ENCODE data around the gene ABHD11.
"Not testable (repeated sequence)": the region's sequence is repeated elsewhere in the genome, so short reads cannot be mapped to it uniquely, and the experiment has no call there.

Gene ABHD11

DNA sequence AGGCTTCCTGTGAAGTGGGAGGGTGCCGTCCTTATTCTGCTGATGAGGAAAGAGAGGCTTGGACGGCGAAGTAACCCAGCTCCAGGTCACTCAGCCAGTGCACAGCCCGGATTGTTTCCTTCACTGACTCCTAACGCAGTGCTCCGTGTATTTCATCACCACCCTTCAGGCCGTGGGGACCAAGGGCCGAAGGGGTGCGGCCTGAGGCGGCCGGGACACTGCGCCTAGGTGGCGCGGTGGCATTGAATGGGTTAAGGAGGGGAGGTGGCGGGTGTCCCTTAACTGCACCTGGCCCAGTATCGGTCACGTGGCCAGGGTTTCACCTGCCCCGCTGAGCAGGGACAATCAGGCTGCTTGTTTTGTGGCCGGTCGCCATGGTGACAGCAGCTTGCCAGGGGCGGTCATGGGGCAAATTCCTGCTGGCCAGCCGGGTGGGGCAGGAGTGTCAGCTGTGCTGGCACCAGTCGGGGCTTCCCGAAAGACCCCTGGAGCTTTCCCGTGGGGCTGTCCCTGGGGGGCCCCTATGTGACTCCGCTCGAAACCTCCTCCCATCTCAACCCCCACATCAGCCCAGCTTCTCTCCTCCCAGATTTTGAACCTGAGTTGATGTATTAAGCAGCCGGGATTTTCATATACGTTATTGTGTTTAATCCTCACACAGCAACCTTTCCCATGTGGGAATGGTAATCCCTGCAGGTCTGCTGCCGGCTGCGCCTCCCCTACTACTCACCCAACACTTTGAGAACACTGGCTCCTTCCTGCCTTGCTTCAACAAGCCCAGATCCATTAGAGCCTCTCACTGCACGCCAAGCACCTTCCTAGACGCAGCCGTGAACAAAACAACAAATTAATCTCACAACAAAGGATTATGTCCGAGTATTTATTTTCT, 4.4 kb upstream of the ABHD11 start:
- DNase-seq (ENCODE audit: low read depth) = no peak

DNA sequence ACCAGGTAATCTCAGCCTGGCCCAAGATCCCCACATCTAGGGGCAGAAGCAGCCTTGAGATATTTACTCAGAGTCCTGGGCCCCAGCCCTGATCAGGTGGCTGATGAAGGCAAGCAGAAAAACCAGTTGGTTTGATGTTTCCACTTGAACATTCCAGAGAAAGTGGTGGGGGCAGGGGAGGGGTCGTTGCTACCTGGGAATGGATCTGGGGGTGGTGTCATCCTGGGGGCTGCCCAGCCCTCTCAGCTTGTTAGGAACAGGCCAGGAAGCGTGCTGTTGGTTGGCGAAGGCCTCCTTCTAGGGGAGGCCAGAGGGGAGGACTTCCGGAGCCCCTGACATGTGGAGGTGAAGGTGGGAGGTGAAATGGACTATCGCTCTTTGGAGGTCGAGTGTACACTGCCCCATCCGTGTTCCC, 3.7 kb upstream of the ABHD11 start:
- no peak for DNase-seq (ENCODE audit: low read depth)

DNA sequence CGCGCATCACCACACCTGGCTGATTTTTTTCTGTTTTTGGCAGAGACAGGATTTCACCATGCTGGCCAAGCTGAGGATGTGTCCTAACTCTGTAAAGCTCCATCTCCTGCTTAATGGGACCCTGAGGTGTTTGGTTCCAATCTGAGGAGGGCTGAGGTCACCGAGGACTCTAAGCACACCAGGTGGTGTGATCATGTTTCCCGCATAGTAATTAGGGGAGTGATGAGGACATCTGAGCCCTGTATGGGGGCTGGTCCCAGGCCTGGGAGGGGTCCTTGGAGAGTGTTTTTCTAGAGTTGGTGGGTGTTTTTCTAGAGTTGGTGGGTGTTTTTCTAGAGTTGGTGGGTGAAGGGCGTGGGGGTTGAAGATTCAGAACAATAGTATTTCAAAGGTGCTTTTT, 3.0 kb upstream of the ABHD11 start:
- no peak for DNase-seq (ENCODE audit: low read depth)

DNA sequence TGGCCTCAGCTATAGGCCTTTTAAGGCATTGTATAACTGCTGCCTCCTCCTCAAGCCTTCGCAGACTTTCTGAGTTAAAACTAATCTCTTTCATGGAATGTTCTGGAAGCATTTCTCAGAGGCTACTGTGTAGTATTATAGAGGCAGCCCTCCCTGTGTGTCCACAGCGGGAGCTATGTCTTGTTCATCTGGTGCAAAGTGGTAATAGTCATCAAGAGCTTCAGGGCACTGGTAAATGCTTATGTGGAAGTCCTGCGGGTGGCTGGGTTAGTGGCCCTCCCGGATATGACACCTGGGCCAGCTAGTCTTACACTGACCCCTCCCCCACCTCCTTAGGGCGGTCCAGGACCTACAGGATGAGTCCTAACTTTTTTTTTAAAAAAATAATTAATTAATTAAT, 2.2 kb upstream of the ABHD11 start:
- no peak for DNase-seq (ENCODE audit: low read depth)

DNA sequence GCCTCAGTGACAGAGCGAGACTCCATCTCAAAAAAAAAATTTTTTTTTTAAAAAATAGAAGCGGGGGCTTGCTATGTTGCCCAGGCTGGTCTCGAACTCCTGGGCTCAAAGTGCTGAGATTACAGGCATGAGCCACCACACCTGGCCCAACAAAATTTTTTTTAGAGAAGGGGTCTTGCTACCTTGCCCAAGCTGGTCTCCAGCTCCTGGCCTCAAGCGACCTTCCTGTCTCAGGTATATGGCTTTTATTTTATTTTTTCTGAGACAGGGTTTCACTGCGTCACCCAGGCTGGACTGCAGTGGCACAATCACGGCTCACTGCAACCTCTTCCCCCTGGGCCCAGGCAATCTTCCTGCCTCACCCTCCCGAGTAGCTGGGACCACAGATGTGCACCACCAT, 1.6 kb upstream of the ABHD11 start:
- DNase-seq (ENCODE audit: low read depth) = no peak

DNA sequence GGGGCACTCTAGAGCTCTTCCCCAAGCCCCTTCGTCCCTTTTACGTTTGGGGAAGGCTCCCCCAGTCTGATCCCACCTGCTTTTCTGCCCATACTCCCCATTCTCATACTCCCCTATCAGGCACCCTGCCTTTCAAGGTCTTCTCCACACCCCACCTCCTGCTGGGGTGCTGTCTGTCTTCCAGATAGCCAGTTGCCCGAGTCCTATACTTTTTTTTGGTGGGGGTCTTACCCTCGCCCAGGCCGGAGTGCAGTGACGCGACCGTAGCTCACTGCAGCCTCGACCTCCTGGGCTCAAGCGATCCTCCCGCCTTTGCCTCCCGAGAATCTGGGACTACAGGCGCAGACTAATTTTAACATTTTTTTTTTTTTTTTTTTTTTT, 775 bp upstream of the ABHD11 start:
- DNase-seq (ENCODE audit: low read depth) = no peak

DNA sequence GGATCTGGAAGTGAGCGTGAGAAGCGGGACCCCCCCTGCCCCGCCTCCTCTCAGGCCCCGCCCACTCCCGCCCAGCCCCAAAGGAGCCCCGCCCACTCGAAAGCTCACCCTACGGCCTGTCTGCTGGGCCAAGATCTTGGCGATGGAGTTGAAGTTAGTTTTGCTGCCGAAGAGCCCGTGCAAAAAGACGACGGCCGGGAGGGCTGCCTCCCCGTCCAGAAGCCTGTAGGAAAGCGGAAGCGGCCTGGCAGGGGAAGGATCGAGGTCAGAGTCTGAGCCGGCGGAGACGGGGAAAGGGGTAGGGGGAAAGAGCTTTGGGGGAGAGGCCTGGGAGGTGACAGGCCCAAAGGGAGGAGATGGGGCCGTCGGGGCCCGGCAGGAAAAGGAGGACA, 386 bp downstream of the ABHD11 start:
- DNase-seq (ENCODE audit: low read depth) = peak; percentile 47

DNA sequence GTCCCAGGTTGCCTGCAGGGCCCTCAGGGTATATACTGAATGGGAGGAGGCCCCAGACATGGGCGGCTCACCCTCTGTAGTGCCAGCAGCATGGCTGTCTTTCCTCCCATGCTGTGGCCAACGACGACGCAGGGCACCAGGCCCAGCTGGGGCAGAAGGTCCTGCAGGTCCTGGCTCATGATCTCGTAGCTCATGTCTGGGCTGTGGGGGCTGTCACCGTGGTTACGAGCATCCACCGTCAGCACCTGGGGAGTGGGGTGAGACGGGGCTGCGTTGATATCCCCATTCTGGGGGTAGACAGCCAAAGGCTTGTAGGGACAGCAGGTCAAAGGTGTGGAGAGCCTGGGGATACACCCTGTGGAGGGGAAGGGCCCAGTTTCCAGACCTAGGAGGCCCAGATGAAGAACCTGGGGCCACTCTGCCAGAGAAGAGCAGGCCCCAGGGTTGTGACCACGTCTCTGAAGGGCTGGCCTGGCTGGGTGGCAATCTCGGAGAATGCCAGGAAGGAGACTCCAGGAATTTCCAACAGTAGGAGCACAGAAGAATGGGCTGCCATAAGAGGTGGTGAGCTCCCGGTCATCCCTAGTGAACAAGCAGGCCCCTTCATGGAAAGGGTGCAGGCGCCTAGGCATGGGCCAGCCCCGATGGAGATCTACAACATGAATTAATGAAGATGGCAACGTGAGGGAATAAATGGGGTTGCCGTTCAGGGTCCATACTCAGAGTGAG, 947 bp downstream of the ABHD11 start:
- no peak for DNase-seq (ENCODE audit: low read depth)

DNA sequence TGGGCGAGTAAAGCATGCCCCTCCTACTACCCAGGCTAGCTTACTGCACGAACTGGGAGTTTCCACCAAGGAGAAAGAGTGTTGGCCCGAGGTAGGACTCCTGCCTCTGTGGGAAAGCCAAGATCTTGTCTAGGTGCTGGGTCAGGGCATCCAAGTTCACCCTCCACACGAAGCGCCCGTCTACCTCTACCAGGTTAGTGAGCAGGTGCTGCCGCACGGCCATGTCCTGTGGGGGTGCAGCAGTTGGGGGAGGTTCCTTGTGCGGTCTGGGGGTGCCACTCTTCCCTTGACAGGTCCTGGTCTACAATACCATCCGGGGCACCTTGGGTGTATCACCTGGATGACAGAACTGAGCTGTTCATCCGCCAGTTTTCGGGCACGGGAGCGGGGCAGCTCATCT, 1.7 kb downstream of the ABHD11 start:
- DNase-seq (ENCODE audit: low read depth) = no peak

DNA sequence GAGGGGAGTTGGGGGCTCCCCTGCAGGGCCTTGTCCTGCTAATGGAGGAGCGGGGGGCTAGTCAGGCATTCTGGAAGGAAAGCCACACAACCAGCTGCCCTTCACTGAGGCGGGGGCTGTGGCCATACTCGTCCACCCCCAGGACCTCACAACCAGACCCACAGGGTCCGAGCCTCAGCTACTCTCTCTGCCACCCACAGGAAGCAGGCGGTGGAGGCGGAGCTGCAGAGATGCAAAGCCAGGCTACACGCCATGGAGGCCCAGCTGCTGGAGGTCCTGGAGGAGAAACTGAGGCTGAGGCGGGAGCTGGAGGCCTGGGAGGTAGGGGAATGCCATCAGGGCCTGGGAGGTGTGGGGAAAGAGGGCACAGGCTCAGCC, 3.1 kb downstream of the ABHD11 start:
- DNase-seq (ENCODE audit: low read depth) = no peak

DNA sequence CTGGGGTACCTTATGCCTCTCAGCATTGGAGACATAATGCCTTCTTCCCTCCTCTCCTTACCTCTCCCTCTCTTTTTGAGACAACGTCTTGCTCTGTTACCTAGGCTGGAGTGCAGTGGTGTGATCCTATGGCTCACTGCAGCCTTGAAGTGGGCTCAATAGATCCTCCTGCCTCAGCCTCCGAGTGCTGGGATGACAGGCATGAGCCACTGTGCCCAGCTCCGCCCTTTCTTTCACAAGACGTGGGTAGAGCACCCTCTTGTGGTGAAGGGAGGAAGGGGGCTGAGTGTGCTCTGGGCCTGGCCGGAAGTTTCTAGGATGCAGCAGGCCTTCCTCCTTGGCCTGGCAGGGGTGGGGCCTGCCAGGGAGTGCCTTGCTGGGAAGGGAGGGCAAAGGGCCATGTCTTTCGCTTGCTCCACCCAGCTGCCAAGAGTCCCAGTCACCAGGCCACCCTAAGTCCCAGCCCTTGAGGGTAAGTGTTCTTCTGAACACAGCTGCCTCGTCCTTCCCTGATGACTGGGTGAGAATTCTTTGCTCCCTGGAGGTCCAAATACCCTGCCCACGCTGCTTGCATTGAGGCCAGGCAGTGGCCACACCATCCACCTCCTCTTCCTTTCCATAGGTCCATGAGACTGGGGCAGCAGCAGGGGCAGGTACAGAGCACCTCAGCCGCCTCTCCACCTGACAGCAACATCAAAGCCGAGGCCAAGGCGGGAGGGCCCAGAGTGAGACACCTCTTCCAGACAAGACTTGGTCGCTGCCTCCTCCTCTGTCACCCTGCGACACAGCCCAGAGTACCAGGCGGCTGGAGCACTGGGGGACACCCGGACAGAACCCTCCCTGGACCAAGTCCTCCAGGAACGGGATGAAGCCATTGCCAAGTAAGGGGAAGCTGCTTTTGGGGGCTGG, 3.7 kb downstream of the ABHD11 start:
- DNase-seq (ENCODE audit: low read depth) = peak; percentile 51

DNA sequence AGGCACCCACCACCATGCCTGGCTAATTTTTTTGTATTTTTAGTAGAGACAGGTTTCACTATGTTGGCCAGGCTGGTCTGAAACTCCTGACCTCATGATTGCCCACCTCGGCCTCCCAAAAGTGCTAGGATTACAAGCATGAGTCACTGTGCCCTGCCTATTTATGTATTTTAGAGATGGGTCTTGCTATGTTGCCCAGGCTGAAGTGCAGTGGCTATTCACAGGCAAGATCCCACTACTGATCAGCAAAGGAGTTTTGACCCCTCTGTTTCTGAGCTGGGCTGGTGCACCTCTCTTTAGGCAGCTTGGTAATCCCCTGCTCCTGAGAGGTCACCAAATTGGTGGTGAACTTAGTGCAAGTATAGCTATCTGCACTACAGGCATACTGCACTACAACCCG, 6.2 kb downstream of the ABHD11 start:
- DNase-seq (ENCODE audit: low read depth) = no peak

DNA sequence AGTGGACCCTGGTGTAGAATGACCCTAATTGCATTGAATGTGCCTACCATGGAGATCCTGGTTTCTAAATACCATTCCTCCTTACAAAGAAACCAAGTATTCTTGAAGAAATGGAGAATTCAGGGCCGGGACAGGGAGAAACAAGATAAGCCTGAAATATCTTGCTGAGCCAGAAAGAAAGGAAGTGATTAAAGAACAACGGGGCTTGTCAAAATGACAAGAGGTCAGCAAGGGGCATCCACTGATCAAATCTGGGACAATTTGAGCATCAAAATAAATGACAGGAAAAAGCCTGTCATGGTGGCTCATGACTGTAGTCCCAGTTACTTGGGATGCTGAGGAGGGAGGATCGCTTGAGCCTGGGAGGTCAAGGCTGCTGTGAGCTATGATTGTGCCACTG, 8.1 kb downstream of the ABHD11 start:
- no peak for DNase-seq (ENCODE audit: low read depth)

DNA sequence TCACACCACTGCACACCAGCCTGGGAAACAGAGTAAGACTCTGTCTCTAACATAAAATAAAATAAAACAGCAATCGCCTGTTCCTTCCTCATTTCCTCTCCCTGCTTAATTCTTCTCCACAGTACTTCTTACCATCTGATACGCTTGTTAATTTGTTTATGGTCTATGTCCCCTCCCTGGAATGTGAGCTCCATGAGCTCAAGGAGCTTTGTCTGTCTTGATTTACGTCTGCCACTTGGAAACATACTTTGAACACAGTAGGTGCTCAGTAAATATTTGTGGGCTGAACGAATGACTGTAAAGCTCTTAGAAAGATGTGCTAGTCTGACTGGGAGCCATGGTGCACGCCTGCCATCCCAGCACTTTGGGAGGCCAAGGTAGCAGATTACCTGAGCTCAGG, 10.1 kb downstream of the ABHD11 start:
- no peak for DNase-seq (ENCODE audit: low read depth)

DNA sequence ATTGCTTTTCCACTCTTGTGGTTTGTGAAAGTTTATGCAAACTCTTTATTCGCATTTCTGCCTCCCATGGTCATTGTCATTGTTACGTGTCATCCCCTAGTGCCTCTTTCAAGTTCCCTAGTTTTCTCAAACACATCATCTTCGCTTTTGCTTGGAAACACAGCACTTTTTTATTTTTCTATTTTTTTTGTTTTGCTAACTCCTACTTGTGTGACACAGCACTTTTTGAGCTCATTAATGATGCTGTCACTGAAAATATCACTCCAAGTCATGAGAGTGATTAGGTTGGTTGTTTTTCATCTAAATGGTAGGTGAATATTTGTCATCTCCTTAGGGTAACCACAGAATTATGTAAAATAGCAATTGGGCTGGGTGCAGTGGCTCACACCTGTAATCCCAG, 10.7 kb downstream of the ABHD11 start:
- no peak for DNase-seq (ENCODE audit: low read depth)

DNA sequence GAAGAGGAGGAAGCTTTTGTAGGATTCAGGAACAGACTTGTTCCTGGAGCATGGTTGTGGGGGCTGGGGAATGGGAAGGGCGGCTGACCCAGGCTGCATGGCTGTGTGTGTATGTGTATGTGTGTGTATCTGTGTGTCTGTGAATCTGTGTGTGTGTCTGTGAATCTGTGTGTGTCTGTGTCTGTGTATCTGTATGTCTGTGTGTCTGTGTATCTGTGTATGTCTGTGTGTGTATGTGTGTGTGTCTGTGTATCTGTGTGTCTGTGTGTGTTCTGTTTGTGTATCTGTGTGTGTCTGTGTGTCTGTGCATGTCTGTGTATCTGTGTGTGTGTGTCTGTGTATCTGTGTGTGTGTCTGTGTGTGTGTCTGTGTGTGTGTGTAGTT, 12.5 kb downstream of the ABHD11 start:
- DNase-seq (ENCODE audit: low read depth) = no peak

DNA sequence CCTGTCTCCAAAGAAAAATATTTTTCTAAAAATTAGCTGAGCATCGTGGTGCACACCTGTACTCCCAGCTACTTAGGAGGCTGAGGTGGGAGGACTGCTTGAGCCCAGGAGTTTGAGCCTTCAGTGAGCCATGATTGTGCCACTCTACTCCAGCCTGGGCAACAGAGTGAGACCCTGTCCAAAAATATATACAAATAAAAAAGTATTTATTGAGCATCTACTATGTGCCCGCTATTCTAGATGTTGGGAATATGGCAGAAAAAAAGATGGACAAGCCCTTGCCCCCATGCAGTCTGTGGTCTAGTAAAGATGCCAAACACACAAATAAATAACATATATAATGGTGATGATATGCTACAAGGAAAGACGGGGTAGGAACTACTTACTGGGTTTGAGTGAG, 14.8 kb downstream of the ABHD11 start:
- no peak for DNase-seq (ENCODE audit: low read depth)

DNA sequence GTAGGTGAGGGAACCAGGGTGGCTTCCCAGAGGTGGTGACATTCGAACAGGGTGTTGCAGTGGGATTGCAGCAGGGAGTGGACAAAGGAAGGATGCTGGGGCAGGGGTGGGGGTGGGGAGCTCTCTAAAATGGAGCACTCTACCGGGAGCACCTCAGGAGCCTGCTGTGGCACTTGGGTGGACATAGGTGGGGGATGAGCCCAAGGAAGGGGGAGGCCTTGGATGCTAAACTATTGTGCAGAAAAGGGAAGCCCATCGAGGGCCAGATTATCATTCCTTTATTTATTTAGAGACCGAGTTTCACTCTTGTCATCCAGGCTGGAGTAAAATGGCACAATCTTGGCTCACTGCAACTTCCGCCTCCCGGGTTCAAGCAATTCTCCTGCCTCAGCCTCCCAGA, 15.8 kb downstream of the ABHD11 start:
- DNase-seq (ENCODE audit: low read depth) = no peak

DNA sequence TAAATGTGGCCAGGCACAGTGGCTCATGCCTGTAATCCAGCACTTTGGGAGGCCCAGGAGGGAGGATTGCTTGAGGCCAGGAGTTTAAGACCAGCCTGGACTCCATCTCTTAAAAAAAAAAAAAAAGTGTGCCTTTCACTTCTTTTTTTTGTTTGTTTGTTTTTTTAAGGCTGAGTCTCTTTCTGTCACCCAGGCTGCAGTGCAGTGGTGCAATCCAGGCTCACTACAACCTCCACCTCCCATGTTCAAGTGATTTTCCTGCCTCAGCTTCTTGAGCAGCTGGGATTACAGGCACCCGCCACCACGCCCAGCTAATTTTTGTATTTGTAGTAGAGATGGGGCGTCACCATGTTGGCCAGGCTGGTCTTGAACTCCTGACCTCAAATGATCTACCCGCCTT, 16.4 kb downstream of the ABHD11 start:
- DNase-seq (ENCODE audit: low read depth) = not testable (repeated sequence)

DNA sequence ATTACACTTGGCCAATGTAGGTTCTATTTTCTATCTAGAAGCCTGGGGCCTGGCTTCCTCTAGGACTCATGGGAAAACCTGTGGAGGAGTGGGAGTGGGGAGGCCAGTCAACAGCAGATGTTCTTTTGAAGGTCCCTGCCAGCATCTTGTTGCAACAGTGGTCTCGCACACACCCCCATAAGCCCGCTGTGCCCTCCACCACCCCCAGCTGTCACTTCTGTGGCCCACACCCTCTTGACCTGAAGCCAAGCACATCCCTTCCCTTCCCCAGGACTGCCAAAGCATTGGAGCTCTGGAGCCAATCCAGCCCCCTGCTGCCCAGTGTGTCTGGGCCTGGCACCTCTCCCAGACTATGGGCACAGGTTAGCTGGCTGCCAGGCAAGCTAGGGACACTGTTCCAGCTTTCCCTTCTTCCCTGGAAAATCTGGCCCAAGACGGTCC, 17.2 kb downstream of the ABHD11 start:
- no peak for DNase-seq (ENCODE audit: low read depth)

DNA sequence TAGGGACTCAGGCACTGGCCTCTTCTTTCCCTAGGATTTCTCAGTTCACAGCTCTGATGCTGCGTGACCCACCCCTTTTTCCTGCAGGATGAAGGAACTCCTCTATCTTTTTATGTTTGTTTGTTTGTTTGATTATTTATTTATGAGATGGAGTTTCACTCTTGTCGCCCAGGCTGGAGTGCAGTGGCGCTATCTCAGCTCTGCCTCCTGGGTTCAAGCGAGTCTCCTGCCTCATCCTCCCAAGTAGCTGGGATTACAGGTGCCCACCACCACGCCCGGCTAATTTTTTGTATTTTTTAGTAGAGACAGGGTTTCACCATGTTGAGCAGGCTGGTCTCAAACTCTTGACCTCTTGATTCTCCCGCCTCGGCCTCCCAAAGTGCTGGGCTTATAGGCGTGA, 18.2 kb downstream of the ABHD11 start:
- DNase-seq (ENCODE audit: low read depth) = not testable (repeated sequence)

DNA sequence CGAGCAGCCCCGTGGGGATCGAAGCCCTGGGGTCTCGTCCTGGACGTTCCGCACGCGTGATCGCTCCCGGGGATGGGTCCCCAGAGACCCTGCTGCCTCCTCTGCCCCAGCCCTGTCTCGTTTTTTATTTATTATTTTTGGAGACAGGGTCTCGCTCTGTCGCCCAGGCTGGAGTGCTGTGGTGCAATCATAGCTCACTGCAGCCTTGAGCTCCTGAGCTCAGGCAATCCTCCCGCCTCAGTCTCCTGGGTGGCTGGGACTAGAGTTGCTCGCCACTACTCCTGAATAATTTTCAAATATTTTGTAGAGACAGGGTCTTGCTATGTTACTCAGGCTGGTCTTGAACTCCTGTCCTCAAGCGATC, 18.8 kb downstream of the ABHD11 start:
- DNase-seq (ENCODE audit: low read depth) = no peak

All from stimulated activated CD8-positive, alpha-beta memory T cell treated with anti-CD3 and anti-CD28 coated beads, Interleukin-15, amount 100 ng/mL, for 24 hours (primary cell).